H1 (cell line): ENCODE measurements around the gene CBLB. TPM values are rescaled to one million over a fixed set of nuclear protein-coding genes. Genes with fewer than 3 reads are reported as not detected.

ENCODE experiments used
- CBX5 ChIP-seq: fragments of 300-800, 300-1000 bp; sonication (generic); IDR thresholded peaks from 2 replicates; pipeline ENCODE4 v1.7.1; 2016; ENCODE audit warnings: antibody characterized with exemption, low read length, low read depth
- polyA plus RNA-seq, 7 experiments: library from polyadenylated mRNA; depleted of rRNA in 3 of 7; stranded (reverse) in 5 of 7; unstranded in 2 of 7; fragments of >200 nt in 5 of 7; fragments of 200-250 nt in 2 of 7; gene quantifications; 1 replicate in 5 of 7; 2 replicates in 1 of 7; 4 replicates in 1 of 7; pipeline versions ENCODE4 v1.2.1 to v1.2.3, GENCODE V29; 2011 to 2013; ENCODE audit warnings: missing spikeins in 2 of 7, mixed read lengths in 2 of 7
- total RNA-seq: library from RNA; stranded (reverse); fragmentation: NEBNext Ultra II Directional; extraction: Animal tissue kit (Norgen Biotek cat#: 25700); gene quantifications from 2 replicates; pipeline ENCODE4 v1.2.1, GENCODE V29; 2021
- TF ChIP-seq, protein P1 (sequence below): IDR thresholded peaks from 2 replicates; pipeline ENCODE4 v1.6.1; 2012; ENCODE audit warnings: inconsistent platforms

CBLB gene
- total and polyA plus RNA-seq, 2 of the 8 experiments (the other 6 are each of a cell fraction or from before 2014, with no cell fraction given) = 14.5 to 26.0 TPM

DNA sequence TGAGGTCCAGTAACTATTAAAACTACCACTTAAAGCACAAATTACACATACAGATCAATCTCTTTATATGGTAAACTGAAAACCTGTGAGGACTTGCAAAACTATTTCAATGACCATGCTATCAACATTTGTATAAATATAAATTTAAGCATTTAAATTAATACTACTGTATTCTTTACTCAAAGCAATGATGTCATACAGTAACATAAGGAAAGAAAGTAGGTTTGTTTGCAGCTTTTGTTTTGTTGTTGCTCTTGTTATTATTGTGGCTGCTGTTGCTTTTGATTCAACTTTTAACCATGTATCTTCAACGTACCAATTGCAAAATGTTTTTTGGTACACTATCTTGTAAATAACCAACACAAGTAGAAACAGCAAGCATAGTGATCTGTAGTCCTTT lies 22.0 kb downstream of the CBLB start (continued):
- TF ChIP-seq CBX5 = no peak
- TF ChIP-seq, protein P1, sequence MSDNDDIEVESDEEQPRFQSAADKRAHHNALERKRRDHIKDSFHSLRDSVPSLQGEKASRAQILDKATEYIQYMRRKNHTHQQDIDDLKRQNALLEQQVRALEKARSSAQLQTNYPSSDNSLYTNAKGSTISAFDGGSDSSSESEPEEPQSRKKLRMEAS = no peak
